GM23248 (cell line): Measurements from ENCODE around the gene POP7. TPM values are rescaled to one million over a fixed set of nuclear protein-coding genes. Genes with fewer than 3 reads are reported as not detected.
"Not testable (repeated sequence)": the region's sequence is repeated elsewhere in the genome, so short reads cannot be mapped to it uniquely, and the experiment has no call there.

Experiments used
- DNase-seq: peaks from one replicate; pipeline ENCODE4 v3.0.0-alpha.2; 2015
- H2AFZ ChIP-seq: fragments of 200-600 bp; sonication (generic); 2 replicates; pipeline ENCODE4 v1.6.1; 2016; ENCODE audit warnings: antibody characterized with exemption
- H3F3A ChIP-seq: fragments of 200-600 bp; sonication (generic); 2 replicates; pipeline ENCODE4 v1.6.1; 2016; ENCODE audit warnings: mild to moderate bottlenecking, antibody characterized with exemption, mixed run types; ENCODE audit not compliant: insufficient read depth
- H3K27ac ChIP-seq: fragments of 200-600 bp; sonication (generic); 2 replicates; pipeline ENCODE4 v1.5.1; 2016; ENCODE audit warnings: mild to moderate bottlenecking
- H3K27me3 ChIP-seq: fragments of 200-600 bp; sonication (generic); replicated peaks from 2 replicates; pipeline ENCODE4 v1.6.1; 2016; ENCODE audit warnings: mild to moderate bottlenecking; ENCODE audit not compliant: insufficient read depth
- H3K36me3 ChIP-seq: fragments of 200-600 bp; sonication (generic); 2 replicates; pipeline ENCODE4 v1.6.1; 2016; ENCODE audit warnings: low read depth, mild to moderate bottlenecking
- H3K4me1 ChIP-seq: fragments of 200-600 bp; sonication (generic); 2 replicates; pipeline ENCODE4 v1.6.1; 2016; ENCODE audit warnings: mild to moderate bottlenecking; ENCODE audit not compliant: insufficient read depth
- H3K4me2 ChIP-seq: fragments of 200-600 bp; sonication (generic); one replicate; pipeline ENCODE4 v1.6.1; 2016; ENCODE audit warnings: mild to moderate bottlenecking; ENCODE audit not compliant: unreplicated experiment
- H3K4me3 ChIP-seq: fragments of 200-600 bp; sonication (generic); 2 replicates; pipeline ENCODE4 v1.5.1; 2016; ENCODE audit warnings: mild to moderate bottlenecking
- H3K79me2 ChIP-seq: fragments of 200-600 bp; sonication (generic); 2 replicates; pipeline ENCODE4 v1.6.1; 2016; ENCODE audit warnings: mild to moderate bottlenecking; ENCODE audit not compliant: insufficient read depth
- H3K9ac ChIP-seq: fragments of 200-600 bp; sonication (generic); 2 replicates; pipeline ENCODE4 v1.6.1; 2016; ENCODE audit warnings: mild to moderate bottlenecking
- H3K9me2 ChIP-seq: fragments of 200-600 bp; sonication (generic); 2 replicates; pipeline ENCODE4 v1.6.1; 2016; ENCODE audit warnings: mixed run types, mild to moderate bottlenecking, moderate library complexity; ENCODE audit not compliant: insufficient read depth
- H3K9me3 ChIP-seq: fragments of 200-600 bp; sonication (generic); one replicate; pipeline ENCODE4 v1.6.1; 2017; ENCODE audit warnings: low read depth
- H4K20me1 ChIP-seq: fragments of 200-600 bp; sonication (generic); 2 replicates; pipeline ENCODE4 v1.6.0; 2016; ENCODE audit not compliant: insufficient read depth
- EZH2 ChIP-seq: fragments of 200-600 bp; sonication (generic); IDR thresholded peaks from 2 replicates; pipeline ENCODE4 v1.6.1; 2018; ENCODE audit warnings: antibody characterized with exemption, mild to moderate bottlenecking; ENCODE audit not compliant: insufficient read depth, poor library complexity, severe bottlenecking
- EZH2phosphoT487 ChIP-seq: fragments of 200-600 bp; sonication (generic); IDR thresholded peaks from 2 replicates; pipeline ENCODE4 v1.6.1; 2018; ENCODE audit warnings: antibody characterized with exemption, moderate library complexity, mild to moderate bottlenecking, low read depth; ENCODE audit not compliant: insufficient read depth
- WGBS, 2 experiments: methylation state at CpG; one replicate each; pipeline ENCODE4 v1.1.6; 2015 to 2017; ENCODE audit warnings: low lambda C conversion rate in 2 of 2, low coverage in 1 of 2; ENCODE audit errors: missing lambda C conversion rate in 2 of 2; 5-methylcytosine and 5-hydroxymethylcytosine counted together
- in situ Hi-C: fragments of 300-500 bp; cut with MboI; formaldehyde crosslinking; loops from 2 replicates; pipeline ENCODE4 v1.15.0; 2020
- polyA plus RNA-seq: library from polyadenylated mRNA; unstranded; fragments of >200 nt; fragmentation: Nextera tagmentation; extraction: Ambion mirVana; gene quantifications from 2 replicates; pipeline ENCODE4 v1.2.1, GENCODE V29; 2016
- total RNA-seq: library from RNA; depleted of rRNA; stranded (reverse); fragments of >200 nt; shearing (Covaris generic); gene quantifications from 2 replicates; pipeline ENCODE4 v1.2.3, GENCODE V29; 2014

POP7 gene
- total and polyA plus RNA-seq, 2 experiments from 2014 or later, result 31.3 to 63.4 TPM

GRCh38 chr7:100711369-100711768 lies 5.4 kb downstream of the POP7 start:
- WGBS, 2 experiments, result 53 to 61% methylated on average over 10 to 11 of the region's 11 CpGs
- no peak for TF ChIP-seq EZH2
- no peak for TF ChIP-seq EZH2phosphoT487
- Histone ChIP-seq H3K4me1 (peaks cover 6% of the 10 kb centered on the region; the same call in 1 of the 2 replicates), H3K9ac (no peak overlapping the region), H3K36me3 (no peaks in the 10 kb centered on the region), H2AFZ (no peak overlapping the region), H4K20me1 (no peaks in the 10 kb centered on the region), H3K27ac (no peak overlapping the region), H3K27me3 (no peaks in the 10 kb centered on the region), H3F3A (no peaks in the 10 kb centered on the region), H3K9me3 (no peaks in the 10 kb centered on the region), H3K4me2 (no peak overlapping the region), H3K9me2 (no peaks in the 10 kb centered on the region), H3K79me2 (peaks cover 23% of the 10 kb centered on the region), H3K4me3 (no peak overlapping the region)
- DNase-seq, result no peak
- in situ Hi-C loops, result loop anchor here (10.0 kb wide), 1 partner anchor 143 kb away; the partner anchor contains the start of gene SLC12A9

DNA sequence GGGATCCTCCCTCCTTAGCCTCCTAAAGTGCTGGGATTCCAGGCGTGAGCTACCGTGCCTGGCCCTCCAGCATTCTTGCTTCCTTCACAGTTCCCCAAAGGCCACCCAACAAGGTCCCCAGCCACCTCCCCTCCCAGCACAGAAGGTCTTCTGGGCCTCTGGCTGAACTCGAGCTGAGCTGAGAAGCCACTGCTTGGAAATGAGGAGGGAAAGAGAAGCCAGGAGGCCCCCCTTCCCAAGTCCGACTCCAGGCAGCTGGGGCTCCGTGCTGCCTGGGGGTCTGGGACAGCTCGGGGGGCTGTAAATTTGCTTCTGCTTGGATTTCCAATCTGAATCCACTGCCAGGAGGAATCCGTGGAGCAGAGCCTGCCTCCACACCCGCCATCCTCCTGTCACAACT lies 8.8 kb downstream of the POP7 start:
- Histone ChIP-seq H3K4me2 (no peak overlapping the region), H3K4me3 (no peak overlapping the region), H2AFZ (no peak overlapping the region), H3K79me2 (no peaks in the 10 kb centered on the region), H3K9me2 (no peaks in the 10 kb centered on the region), H3K27ac (no peak overlapping the region), H3F3A (no peaks in the 10 kb centered on the region), H3K4me1 (no peaks in the 10 kb centered on the region), H3K27me3 (peaks cover 4% of the 10 kb centered on the region), H3K36me3 (no peaks in the 10 kb centered on the region), H3K9ac (no peak overlapping the region), H4K20me1 (no peaks in the 10 kb centered on the region), H3K9me3 (no peaks in the 10 kb centered on the region)
- no peak for TF ChIP-seq EZH2phosphoT487
- TF ChIP-seq EZH2, result no peak
- no peak for DNase-seq
- 68 to 69% methylated on average over 8 of the region's 8 CpGs for WGBS, 2 experiments
- in situ Hi-C loops, result loop anchor here (10.0 kb wide), 1 partner anchor 140 kb away; the partner anchor contains the start of gene SLC12A9

DNA sequence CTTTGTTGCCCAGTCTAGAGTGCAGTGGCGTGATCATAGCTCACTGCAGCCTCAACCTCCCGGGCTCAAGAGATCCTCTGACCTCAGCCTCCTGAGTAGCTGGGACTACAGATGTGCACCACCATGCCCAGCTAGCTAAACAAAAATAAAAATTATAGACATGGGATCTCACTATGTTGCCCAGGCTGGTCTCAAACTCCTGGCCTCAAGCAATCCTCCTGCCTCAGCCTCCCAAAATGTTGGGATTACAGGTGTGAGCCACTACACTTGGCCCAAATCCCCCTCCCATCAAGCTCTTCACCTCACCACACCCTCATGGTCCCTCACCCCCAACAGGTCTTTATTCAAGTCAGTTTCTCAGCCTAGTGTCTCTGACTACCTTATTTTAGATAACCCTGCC lies 11.2 kb downstream of the POP7 start:
- not testable (repeated sequence) for H4K20me1 ChIP-seq, H3K36me3 ChIP-seq, H3K4me1 ChIP-seq, H2AFZ ChIP-seq, H3K9me3 ChIP-seq, H3K9ac ChIP-seq, H3K79me2 ChIP-seq, H3F3A ChIP-seq, H3K4me2 ChIP-seq, H3K4me3 ChIP-seq, DNase-seq, H3K9me2 ChIP-seq, H3K27ac ChIP-seq
- 87 to 88% methylated on average over 2 of the region's 2 CpGs for WGBS, 2 experiments
- peaks cover 26% of the 10 kb centered on the region for H3K27me3 ChIP-seq
- in situ Hi-C loops, result loop anchor here (10.0 kb wide), 1 partner anchor 138 kb away; the partner anchor contains the start of gene SLC12A9

DNA sequence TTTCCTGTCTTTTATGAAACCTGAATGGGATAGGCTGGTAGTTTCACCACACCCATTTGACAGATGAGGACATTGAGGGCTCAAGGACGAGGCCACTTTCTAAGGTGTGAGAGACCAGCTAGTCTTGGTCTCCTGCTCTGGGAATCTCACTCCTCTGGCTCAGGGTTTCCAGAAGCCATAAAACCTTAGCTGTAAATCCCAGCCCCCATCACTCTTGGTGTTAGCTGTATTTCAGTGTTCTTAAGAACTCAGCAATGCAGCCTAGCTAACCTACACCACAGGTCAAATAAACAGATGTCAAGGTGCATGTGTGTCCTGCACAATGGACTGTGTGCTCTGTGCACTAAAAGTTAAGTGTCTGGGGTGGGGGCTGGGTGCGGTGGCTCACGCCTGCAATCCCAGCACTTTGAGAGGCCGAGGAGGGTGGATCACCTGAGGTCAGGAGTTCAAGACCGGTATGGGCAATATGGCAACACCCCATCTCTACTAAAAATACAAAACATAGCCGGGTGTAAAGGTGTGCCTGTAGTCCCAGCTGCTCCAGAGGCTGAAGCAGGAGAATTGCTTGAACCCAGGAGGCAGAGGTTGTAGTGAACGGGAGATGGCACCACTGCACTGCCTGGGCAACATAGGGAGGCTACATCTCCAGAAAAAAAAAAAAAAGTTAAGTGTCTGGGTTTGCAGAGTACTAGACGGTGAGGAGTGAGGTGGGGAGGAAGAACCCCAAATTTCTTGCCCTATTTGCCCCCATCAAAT lies 13.8 kb downstream of the POP7 start:
- Histone ChIP-seq H3F3A (peaks cover 1% of the 10 kb centered on the region; the same call in 1 of the 2 replicates), H3K9me2 (no peaks in the 10 kb centered on the region), H3K4me1 (0 out of 2 replicates have a peak, but pooled peaks cover 5% of the 10 kb centered on the region), H3K27ac (no peak overlapping the region), H3K4me2 (peak overlapping the region; percentile 18), H3K4me3 (no peak overlapping the region), H4K20me1 (no peaks in the 10 kb centered on the region), H3K9me3 (no peaks in the 10 kb centered on the region), H2AFZ (0 out of 2 replicates have a peak overlapping the region, but pooled peaks have one; percentile 5), H3K36me3 (no peaks in the 10 kb centered on the region), H3K9ac (no peak overlapping the region), H3K27me3 (peaks cover 27% of the 10 kb centered on the region), H3K79me2 (no peaks in the 10 kb centered on the region)
- DNase-seq, result peak; percentile 68
- TF ChIP-seq EZH2phosphoT487, result no peak
- TF ChIP-seq EZH2, result no peak
- 53 to 65% methylated on average over 7 to 8 of the region's 8 CpGs for WGBS, 2 experiments
- in situ Hi-C loops, result loop anchor here (10.0 kb wide), 1 partner anchor 135 kb away; the partner anchor contains the start of gene SLC12A9
